ENCODE results near the gene MXD4. TPM values are rescaled to one million over a fixed set of nuclear protein-coding genes. Genes with fewer than 3 reads are reported as not detected.

Gene MXD4
- total and polyA plus RNA-seq, 2 experiments from 2014 or later = 6.9 to 19.9 TPM

GRCh38 chr4:2264481-2265041 is 2.7 kb upstream of the MXD4 start (continued):
- TF ChIP-seq EZH2phosphoT487 (IDR thresholded peaks at IDR 0.05; ENCODE audit: unreplicated experiment) (no peak), CTCF (conservative IDR thresholded peaks at IDR 0.05; ENCODE audit: low read depth in 2 of 2) (no peak)

DNA sequence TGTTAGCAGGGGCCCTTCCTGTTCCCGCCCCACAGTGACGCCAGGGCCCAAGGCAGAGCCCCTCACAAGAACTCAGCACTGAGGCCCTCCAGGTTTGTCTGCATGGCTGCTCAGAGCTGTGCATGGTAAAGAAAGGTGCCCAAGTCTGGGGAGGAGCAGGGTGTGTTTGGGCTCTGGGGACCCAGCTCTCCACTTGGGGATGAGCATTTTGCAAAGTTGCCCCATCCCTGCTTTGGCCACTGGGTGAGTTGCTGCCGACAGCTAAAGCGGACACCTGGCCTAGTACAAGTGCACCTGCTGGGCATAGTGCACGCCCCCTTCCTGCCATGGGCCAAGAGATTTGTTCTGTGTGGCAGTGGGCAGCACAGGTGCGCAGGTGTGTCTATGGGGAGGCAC is 2.0 kb upstream of the MXD4 start:
- Mint-ChIP-seq H3K9me3 (no peaks in the 10 kb centered on the region), H3K27ac (no peak overlapping the region), H3K4me1 (peaks cover 15% of the 10 kb centered on the region; the same call in 2 of the 3 replicates), H3K27me3 (ENCODE audit: insufficient read depth, low read depth, poor library complexity) (peaks cover 3% of the 10 kb centered on the region), H3K4me3 (no peak overlapping the region), H3K36me3 (ENCODE audit: low read depth) (no peaks in the 10 kb centered on the region)
- H3K27ac ChIP-seq (ENCODE audit: low read depth) = no peak overlapping the region
- no peak overlapping the region for H3K4me3 ChIP-seq
- H3K9me2 ChIP-seq (ENCODE audit: insufficient read depth) = no peaks in the 10 kb centered on the region
- H3K79me2 ChIP-seq (replicated peaks; ENCODE audit: insufficient read depth) = no peaks in the 10 kb centered on the region
- H3K27me3 ChIP-seq (ENCODE audit: insufficient read depth) = 0 out of 2 replicates have a peak, but pooled peaks cover 4% of the 10 kb centered on the region
- no peaks in the 10 kb centered on the region for H4K20me1 ChIP-seq (replicated peaks; ENCODE audit: insufficient read depth)
- DNase-seq (ENCODE audit: low spot score) = no peak
- H3K4me2 ChIP-seq = no peak overlapping the region
- TF ChIP-seq CREB1 (CRISPR knock-in tag; IDR thresholded peaks at IDR 0.05; ENCODE audit: low read depth) = no peak
- TF ChIP-seq JUNB (IDR thresholded peaks at IDR 0.05; ENCODE audit: unreplicated experiment) = no peak
- no peak for TF ChIP-seq POLR2AphosphoS5 (IDR thresholded peaks at IDR 0.05; ENCODE audit: low read depth)
- H3K4me1 ChIP-seq (ENCODE audit: insufficient read depth) = peaks cover 1% of the 10 kb centered on the region; the same call in 1 of the 2 replicates
- no peaks in the 10 kb centered on the region for H3F3A ChIP-seq (replicated peaks; ENCODE audit: low read depth)
- no peak overlapping the region for H2AFZ ChIP-seq
- no peak for ATAC-seq
- H3K36me3 ChIP-seq (ENCODE audit: insufficient read depth) = no peaks in the 10 kb centered on the region

GRCh38 chr4:2262944-2263250 is 988 bp upstream of the MXD4 start:
- H4K20me1 ChIP-seq (replicated peaks; ENCODE audit: insufficient read depth) = no peaks in the 10 kb centered on the region
- H3K36me3 ChIP-seq (ENCODE audit: insufficient read depth) = no peaks in the 10 kb centered on the region
- H3K27me3 Mint-ChIP-seq (ENCODE audit: insufficient read depth, low read depth, poor library complexity) = peaks cover 3% of the 10 kb centered on the region
- H2AFZ ChIP-seq = 0 out of 2 replicates have a peak overlapping the region, but pooled peaks have one; percentile 38
- no peak for ATAC-seq
- peaks cover 13% of the 10 kb centered on the region; the same call in 2 of the 3 replicates for H3K4me1 Mint-ChIP-seq
- peak overlapping the region; percentile 69 for H3K4me3 ChIP-seq
- no peak overlapping the region for H3K27ac Mint-ChIP-seq
- no peaks in the 10 kb centered on the region for H3K79me2 ChIP-seq (replicated peaks; ENCODE audit: insufficient read depth)
- H3F3A ChIP-seq (replicated peaks; ENCODE audit: low read depth) = no peaks in the 10 kb centered on the region
- DNase-seq (ENCODE audit: low spot score) = no peak
- 0 out of 2 replicates have a peak overlapping the region, but pooled peaks have one; percentile 63 for H3K27ac ChIP-seq (ENCODE audit: low read depth)
- no peaks in the 10 kb centered on the region for H3K9me3 Mint-ChIP-seq
- peak overlapping the region; percentile 69 for H3K4me3 Mint-ChIP-seq
- H3K4me1 ChIP-seq (ENCODE audit: insufficient read depth) = no peaks in the 10 kb centered on the region
- 0 out of 2 replicates have a peak, but pooled peaks cover 4% of the 10 kb centered on the region for H3K27me3 ChIP-seq (ENCODE audit: insufficient read depth)
- H3K36me3 Mint-ChIP-seq (ENCODE audit: low read depth) = no peaks in the 10 kb centered on the region
- peak overlapping the region; percentile 89 for H3K4me2 ChIP-seq
- no peaks in the 10 kb centered on the region for H3K9me2 ChIP-seq (ENCODE audit: insufficient read depth)
- no peak for TF ChIP-seq POLR2AphosphoS5 (IDR thresholded peaks at IDR 0.05; ENCODE audit: low read depth)
- TF ChIP-seq EZH2phosphoT487 (IDR thresholded peaks at IDR 0.05; ENCODE audit: unreplicated experiment) = no peak
- TF ChIP-seq CTCF (conservative IDR thresholded peaks at IDR 0.05; ENCODE audit: low read depth in 2 of 2) = no peak
- TF ChIP-seq ZNF462 (CRISPR knock-in tag; IDR thresholded peaks at IDR 0.05) = no peak
- no peak for TF ChIP-seq ZNF331 (CRISPR knock-in tag; IDR thresholded peaks at IDR 0.05; ENCODE audit: low read depth)
- TF ChIP-seq JUNB (IDR thresholded peaks at IDR 0.05; ENCODE audit: unreplicated experiment) = no peak
- TF ChIP-seq NANOG (IDR thresholded peaks at IDR 0.05; ENCODE audit: borderline replicate concordance) = no peak
- no peak for TF ChIP-seq CREB1 (CRISPR knock-in tag; IDR thresholded peaks at IDR 0.05; ENCODE audit: low read depth)
- TF ChIP-seq ZNF114 (CRISPR knock-in tag; IDR thresholded peaks at IDR 0.05) = no peak
